GM19372 (cell line): ENCODE results near the gene SLC26A8.
"Not testable (repeated sequence)": the region's sequence is repeated elsewhere in the genome, so short reads cannot be mapped to it uniquely, and the experiment has no call there.

Source experiments
- ATAC-seq: cut with Tn5 transposase; IDR thresholded peaks from one replicate; pipeline ENCODE4 v1.9.1; 2021; ENCODE audit warnings: mild to moderate bottlenecking, low read depth, moderate library complexity; ENCODE audit not compliant: unreplicated experiment

SLC26A8 gene

DNA sequence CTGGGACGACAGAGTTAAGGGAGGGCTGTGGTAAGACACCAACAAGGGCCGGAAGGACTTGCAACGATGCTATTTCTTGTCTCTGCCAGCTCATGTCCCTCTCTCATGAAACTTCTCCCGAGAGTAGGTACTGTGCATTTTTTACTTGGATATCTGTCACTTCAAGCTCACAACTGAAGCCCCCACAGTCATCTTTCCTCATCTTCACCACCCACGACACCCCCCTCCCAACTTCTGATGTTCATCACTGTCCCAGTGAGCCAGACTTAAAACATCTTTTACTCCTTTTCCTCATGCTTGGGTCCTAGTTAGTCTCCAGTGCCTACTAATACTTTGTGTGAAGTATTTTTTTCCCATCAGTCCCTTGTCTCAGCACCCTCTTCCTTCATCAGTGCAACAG lies 68.9 kb downstream of the SLC26A8 start:
- ATAC-seq = no peak

DNA sequence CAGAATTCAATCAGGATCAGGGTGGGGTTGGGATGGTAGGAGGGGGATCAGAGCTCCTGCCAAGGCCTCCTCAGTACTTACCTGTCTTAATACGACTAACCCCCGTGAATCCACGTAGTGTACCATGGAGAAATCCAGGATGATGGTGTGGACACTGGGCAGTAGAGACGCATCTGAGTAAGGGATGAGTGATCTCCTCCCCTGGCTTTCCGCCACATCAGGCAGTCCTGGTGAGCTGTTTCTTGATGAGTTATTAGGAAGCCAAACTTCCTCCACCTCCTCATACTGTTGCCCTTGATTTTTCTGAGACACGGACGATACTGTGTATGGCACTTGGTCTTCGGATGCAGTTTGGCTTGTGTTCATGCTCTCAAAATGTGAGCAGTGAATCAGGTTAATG lies 69.4 kb downstream of the SLC26A8 start:
- ATAC-seq = no peak

DNA sequence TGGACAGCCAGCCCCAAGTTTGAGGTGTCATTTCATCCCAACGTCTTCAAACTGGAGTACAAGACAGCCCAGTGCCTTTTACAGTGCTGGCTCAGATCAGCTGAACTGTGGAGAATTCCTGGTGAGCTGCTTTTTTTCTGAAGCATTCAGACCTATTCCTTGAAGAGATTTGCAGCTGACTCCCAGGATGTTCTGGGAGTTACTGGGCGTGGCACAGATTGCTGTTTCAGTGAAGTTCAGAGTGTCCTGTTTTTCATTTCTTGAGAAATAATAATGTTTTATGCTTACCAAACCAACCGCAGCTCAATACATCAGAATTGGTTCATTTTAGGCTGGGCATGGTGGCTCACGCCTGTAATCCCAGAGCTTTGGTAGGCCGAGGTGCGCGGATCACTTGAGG lies 70.1 kb downstream of the SLC26A8 start:
- no peak for ATAC-seq

DNA sequence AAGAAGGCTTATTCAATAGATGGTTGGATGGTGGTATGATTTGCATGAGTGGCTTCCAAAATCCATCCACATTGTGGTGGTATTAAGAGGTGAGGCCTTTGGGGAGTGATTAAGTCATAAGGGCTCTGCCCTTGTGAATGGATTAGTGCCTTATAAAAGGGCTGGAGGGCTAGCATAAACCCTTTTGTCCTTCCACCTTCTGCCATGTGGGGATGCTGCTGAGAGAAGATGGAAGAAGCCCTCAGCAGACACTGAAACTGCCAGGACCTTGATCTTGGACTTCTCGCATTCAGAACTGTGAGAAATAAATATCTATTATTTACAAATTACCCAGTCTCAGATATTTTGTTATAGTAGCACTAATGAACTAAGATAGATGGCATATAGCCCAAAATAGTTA lies 75.7 kb downstream of the SLC26A8 start:
- no peak for ATAC-seq

DNA sequence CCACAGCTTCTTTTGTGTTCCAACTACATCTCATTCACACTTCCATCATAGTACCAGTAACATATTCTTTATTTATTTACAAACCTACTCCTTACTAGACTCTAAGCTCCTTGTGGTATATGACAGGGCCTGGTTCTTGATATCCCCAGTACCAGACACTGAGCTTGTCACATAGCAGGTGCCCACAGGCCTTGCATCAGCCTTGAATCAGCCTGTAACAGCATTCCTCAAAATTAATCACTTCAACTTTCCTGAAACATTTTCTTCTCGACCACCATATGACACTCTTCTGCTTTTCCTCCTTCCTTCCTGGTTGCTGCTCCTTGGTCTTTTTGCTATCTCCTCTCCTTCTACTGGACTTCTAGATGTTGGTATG lies 78.8 kb downstream of the SLC26A8 start:
- no peak for ATAC-seq

DNA sequence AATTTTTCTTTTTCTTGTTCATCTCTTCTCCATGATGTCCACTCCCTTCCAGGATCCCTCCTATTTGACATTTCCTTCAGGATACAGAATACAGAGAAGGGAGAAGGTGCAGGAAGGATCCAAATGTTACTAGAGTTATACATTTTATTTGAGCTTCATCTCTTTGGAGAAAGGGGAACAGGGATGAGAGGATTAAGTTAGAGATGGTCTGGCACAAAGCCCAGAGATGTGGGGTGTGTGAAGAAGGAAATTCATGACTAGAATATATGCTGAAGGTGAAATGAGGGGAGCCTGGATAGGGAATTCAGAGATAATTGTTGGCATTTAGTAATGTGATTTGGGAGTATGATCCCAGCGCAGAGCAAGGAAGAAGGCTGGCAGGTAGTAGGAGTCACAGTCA lies 81.1 kb downstream of the SLC26A8 start:
- ATAC-seq = no peak

DNA sequence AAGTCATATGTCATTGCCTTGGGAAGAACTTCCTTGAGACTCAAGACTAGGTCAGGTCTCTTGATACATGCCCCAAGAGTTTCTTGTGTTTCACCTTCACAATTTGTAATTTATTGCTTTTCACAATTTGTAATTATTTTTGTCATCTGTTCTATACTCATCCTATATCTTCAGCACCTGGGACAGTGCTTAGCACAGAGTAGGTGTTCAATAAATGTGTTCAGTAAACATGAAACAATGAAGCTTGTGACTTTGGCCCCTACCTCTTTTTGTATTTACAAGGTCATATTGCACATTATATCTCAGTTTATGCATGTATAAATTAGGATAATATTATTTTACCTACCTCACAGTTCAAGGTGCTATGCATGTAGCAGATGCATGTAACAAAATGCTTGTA lies 82.1 kb downstream of the SLC26A8 start:
- ATAC-seq = no peak

DNA sequence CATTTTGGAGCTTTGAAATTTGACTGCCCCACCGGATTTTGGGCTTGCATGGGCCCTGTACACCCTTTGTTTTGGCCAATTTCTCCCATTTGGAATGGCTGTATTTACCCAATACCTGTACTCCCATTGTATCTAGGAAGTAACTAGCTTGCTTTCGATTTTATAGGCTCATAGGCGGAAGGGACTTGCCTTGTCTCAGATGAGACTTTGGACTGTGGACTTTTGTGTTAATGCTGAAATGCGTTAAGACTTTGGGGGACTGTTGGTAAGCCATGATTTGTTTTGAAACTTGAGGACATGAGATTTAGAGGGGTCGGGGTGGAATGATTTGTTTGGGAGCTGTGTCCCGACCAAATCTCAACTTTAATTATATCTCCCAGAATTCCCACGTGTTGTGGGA lies 83.3 kb downstream of the SLC26A8 start:
- ATAC-seq = not testable (repeated sequence)

DNA sequence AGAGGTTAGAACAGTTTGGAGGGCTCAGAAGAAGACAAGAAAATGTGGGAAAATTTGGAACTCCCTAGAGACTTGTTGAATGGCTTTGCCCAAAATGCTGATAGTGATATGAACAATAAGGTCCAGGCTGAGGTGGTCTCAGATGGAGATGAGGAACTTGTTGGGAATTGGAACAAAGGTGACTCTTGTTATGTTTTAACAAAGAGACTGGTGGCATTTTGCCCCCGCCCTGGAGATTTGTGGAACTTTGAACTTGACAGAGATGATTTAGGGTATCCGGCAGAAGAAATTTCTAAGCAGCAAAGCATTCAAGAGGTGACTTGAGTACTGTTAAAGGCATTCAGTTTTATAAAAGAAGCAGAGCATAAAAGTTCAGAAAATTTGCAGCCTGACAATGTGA lies 84.4 kb downstream of the SLC26A8 start:
- not testable (repeated sequence) for ATAC-seq

DNA sequence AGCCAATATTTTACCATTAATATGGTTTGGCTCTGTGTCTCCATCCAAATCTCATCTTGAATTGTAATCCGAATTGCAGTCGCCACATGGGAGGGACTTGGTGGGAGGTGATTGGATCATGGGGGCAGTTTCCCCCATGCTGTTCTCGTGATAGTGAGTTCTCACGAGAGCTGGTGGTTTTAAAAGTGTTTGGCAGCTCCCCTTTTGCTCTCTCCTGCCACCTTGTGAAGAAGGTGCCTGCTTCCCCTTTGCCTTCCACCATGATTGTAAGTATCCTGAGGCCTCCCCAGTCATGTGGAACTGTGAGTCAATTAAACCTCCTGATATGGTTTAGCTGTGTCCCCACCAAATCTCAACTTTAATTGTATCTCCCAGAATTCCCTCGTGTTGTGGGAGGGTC lies 85.2 kb downstream of the SLC26A8 start:
- ATAC-seq = not testable (repeated sequence)

DNA sequence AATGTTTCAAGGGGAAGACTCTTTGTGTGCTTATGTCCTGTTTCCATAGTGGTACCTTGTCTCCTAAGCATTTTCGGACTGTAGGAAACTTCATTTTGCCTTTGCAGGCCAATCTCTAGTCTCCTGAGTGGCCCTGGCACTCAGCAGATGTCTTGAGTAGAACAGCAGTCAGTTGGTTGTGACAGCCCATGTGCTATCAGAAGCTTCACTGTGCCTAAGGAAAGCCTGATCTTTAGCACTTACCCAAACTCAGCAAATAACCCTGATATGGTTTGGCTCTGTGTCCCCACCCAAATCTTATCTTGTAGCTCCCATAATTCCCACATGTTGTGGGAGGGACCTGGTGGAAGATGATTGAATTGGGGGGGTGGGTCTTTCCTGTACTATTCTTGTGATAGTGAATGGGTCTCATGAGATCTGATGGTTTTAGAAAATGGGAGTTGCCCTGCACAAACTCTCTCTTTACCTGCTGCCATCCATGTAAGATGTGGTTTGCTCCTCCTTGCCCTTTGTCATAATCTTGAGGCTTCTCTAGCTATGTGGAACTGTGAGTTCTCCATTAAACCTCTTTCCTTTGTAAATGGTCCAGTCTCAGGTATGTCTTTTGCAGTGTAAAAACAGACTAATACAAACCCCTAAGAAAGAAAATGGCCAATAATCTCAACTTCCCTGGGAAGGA lies 87.6 kb downstream of the SLC26A8 start:
- no peak for ATAC-seq

DNA sequence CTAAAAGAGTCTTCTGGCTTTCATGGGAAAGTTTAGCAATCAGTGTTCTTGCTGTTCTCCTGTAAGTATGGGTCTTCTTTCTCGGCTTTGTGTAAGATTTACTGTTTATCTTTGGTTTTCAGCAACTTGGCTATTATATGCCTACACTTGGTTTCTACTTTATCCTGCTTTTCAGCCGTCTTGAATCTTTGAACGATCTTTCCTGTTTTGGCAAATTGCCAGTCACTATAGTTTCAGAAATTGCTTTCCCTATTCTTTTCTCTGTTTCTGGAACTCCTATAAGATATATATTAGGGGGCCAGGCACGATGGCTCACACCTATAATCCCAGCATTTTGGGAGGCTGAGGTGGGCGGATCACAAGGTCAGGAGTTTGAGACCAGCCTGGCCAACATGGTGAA lies 89.0 kb downstream of the SLC26A8 start:
- no peak for ATAC-seq

DNA sequence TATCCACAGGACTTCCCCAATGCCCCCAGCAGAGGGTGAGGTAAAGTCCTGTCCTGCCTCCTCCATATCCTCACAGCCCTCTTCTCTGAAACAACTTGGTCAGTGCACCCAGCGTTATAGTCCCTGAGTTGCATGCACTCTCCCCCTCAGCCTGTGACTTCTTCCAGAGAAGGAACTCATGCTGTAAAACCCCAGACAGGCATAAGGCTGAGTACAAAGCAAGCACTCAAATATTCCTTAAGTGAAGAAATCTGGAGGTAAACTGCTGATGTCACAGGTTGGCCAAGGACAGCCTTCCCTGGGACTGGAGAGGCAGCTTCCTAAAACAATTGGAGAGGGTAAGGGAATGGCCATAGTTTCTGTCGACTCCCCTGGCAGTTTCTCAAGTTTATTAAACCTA lies 90.6 kb downstream of the SLC26A8 start:
- ATAC-seq = no peak

DNA sequence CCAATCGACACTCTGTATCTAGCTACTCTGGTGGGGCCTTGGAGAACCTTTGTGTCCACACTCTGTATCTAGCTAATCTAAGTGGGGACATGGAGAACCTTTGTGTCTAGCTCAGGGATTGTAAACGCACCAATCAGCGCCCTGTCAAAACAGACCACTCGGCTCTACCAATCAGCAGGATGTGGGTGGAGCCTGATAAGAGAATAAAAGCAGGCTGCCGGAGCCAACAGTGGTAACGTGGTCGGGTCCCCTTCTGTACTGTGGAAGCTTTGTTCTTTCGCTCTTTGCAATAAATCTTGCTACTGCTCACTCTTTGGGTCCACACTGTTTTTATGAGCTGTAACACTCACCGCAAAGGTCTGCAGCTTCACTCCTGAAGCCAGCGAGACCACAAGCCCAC lies 92.6 kb downstream of the SLC26A8 start:
- not testable (repeated sequence) for ATAC-seq

DNA sequence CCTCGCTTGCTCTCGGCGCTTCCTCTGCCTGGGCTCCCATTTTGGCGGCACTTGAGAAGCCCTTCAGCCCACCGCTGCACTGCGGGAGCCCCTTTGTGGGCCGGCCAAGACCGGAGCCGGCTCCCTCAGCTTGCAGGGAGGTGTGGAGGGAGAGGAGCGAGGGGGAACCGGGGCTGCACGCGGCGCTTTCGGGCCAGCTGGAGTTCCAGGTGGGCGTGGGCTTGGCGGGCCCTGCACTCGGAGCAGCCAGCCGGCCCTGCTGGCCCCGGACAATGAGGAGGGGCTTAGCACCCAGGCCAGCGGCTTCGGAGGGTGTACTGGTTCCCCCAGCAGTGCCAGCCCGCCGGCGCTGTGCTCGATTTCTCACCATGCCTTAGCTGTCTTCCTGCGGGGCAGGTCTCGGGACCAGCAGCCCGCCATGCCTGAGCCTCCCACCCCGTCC lies 93.3 kb downstream of the SLC26A8 start:
- ATAC-seq = no peak

DNA sequence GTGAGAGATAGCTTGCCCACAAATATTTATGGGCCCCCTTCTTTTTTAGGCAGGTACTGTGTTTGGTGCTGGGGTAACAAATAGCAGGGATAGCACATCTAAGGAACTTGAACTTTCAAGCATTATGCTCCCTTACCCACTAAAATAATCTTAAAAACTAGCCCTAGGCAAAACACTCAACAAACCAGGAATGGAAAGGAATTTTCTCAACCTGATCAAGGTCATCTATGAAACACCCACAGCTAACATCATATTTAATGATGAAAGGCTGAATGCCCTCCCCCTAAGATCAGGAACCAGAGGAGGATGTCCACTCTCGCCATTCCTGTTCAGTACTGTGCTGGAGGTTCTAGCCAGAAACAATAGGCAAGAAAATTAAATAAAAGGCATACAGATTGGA lies 94.8 kb downstream of the SLC26A8 start:
- no peak for ATAC-seq

DNA sequence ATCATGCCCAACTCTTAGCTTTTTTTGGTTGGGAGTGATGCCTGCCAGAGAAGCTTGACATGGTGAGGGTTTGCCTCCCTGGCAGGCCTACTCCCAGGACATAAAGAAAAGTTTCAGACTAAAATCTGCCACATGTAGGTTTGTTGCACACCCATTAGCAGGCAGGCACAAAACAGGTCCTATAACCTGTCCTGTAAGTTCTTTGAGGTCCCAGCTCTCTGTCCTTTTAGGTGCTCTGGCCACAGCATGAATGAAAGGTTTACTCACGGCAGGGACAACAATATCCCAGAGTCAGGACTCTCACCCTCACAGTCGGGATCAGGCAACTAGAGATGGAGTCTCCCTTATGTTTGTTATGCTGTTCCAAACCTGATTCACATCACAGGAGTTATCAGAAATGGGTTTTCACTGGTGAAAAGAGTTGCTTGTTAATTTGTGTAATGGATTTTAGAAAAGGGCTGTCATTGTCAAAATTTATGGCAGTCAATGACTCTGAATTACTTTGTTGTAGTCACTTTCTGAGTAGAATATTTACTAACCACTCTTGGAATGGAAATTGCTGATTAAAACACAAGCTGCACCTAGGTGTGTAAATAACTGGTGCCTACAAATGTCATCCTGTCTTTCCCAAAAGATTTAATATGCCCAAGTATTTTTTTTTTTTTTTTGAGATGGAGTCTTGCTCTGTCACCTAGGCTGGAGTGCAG lies 97.8 kb downstream of the SLC26A8 start:
- no peak for ATAC-seq

DNA sequence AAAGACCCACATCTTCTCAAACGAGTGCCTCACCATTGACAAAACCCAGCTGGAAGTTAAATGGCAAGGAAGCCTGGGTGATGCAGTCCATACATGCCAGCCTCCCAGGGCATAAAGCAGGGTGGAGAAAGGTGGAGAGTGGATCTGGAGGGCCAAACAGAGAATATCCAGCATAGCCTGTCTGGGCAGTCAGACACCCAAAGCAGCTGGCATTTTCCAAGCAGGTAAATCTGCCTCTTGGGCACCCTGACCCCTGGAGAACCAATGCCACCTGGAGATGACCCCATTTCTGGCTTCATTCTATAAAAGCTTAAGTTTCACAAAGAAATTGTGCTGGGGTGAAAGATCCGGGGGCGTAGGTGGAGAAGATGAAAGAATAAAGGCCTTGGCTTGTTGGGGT lies 98.5 kb downstream of the SLC26A8 start:
- no peak for ATAC-seq

DNA sequence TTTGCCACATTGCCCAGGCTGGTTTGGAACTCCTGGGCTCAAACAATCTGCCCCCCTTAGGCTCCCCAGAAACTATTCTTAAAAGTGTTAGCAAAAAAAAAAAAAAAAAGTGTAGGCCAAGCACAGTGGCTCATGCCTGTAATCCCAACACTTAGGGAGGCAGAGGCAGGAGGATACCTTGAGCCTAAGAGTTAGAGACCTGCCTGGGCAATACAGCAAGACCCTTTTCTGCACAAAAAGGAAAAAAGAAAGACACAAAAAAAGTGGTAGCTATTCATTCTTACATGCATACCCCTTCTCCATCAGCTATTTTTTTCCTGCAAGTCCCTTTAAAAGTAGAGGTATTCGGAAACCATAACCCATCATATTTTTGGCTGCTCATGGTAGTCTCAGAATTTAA lies 100.3 kb downstream of the SLC26A8 start:
- ATAC-seq = no peak

DNA sequence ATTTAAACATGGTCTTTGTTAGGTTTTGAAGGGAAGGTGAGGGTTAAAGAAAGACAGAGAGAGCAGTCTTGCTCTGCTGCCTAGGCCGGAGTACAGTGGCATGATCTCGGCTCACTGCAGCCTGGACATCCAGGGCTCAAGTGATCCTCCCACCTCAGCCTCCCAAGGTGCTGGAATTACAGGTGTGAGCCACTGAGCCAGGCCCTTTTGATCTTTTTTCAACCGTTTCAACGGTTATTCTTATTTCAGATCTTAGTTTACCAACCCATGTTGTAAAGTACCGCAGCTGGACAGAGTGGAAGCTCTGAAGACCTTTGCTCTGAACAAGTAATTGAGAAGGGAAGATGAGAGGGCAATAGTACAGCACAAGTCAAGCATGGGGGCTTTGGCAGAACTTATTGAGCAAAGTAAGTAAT lies 102.3 kb downstream of the SLC26A8 start:
- no peak for ATAC-seq

DNA sequence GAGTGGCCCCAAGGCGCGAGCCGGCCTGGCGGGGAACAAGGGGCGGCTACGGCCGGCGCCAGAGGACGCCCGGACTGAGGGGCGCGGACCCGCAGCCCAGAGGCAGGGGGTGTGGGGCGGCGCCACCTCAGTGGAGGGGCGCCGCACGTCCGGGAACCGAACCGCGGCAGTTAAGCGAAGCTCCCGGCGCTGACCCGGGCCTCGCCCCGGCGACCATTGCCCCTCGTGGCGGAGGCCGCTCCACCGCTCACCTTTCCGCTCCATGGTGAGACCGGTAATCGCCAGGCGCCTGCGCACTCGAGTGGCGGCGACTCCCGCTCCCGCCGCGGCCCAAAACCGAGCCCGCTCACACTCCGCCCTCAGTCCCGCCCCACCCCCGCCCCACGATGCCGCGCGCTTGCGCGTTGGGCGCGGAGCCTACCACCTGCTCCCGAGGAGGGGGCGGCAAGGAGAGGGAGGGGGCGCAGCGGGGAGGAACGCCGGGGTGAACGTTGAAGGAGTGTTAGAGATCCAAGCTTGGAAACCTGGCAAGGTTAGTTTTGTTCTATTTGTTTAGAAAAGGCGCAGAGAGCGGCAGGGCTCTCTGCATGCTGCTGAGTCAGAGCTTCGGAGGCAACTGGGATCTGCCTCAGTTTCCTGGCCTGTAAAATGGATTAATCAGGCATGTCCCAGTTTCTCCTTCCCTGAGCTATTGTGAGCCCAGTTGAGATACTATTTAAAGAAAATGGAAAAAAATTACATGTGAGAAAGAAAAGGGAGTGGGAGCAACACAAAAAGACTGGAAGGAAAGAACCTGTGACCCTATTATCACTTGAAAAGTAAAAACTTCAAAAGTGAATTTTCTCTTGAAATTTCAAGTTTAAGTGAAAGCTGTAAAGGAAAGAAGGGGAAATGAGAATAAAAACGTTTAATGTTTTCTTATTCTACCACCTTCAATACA lies 103.4 kb downstream of the SLC26A8 start, which contains the start of gene SRPK1:
SRPK1 (minus strand) TSS at position 306 of the 940 bp plus-strand sequence; CDS start at position 264, 42 bp downstream.
- peak; percentile 82 for ATAC-seq
